GM23248 (cell line): ENCODE results near the gene ACSL6. TPM values are rescaled to one million over a fixed set of nuclear protein-coding genes. Genes with fewer than 3 reads are reported as not detected.

Source experiments
- DNase-seq: peaks from one replicate; pipeline ENCODE4 v3.0.0-alpha.2; 2015
- H2AFZ ChIP-seq: fragments of 200-600 bp; sonication (generic); 2 replicates; pipeline ENCODE4 v1.6.1; 2016; ENCODE audit warnings: antibody characterized with exemption
- H3F3A ChIP-seq: fragments of 200-600 bp; sonication (generic); 2 replicates; pipeline ENCODE4 v1.6.1; 2016; ENCODE audit warnings: mild to moderate bottlenecking, antibody characterized with exemption, mixed run types; ENCODE audit not compliant: insufficient read depth
- H3K27ac ChIP-seq: fragments of 200-600 bp; sonication (generic); 2 replicates; pipeline ENCODE4 v1.5.1; 2016; ENCODE audit warnings: mild to moderate bottlenecking
- H3K27me3 ChIP-seq: fragments of 200-600 bp; sonication (generic); replicated peaks from 2 replicates; pipeline ENCODE4 v1.6.1; 2016; ENCODE audit warnings: mild to moderate bottlenecking; ENCODE audit not compliant: insufficient read depth
- H3K36me3 ChIP-seq: fragments of 200-600 bp; sonication (generic); 2 replicates; pipeline ENCODE4 v1.6.1; 2016; ENCODE audit warnings: low read depth, mild to moderate bottlenecking
- H3K4me1 ChIP-seq: fragments of 200-600 bp; sonication (generic); 2 replicates; pipeline ENCODE4 v1.6.1; 2016; ENCODE audit warnings: mild to moderate bottlenecking; ENCODE audit not compliant: insufficient read depth
- H3K4me2 ChIP-seq: fragments of 200-600 bp; sonication (generic); one replicate; pipeline ENCODE4 v1.6.1; 2016; ENCODE audit warnings: mild to moderate bottlenecking; ENCODE audit not compliant: unreplicated experiment
- H3K4me3 ChIP-seq: fragments of 200-600 bp; sonication (generic); 2 replicates; pipeline ENCODE4 v1.5.1; 2016; ENCODE audit warnings: mild to moderate bottlenecking
- H3K79me2 ChIP-seq: fragments of 200-600 bp; sonication (generic); 2 replicates; pipeline ENCODE4 v1.6.1; 2016; ENCODE audit warnings: mild to moderate bottlenecking; ENCODE audit not compliant: insufficient read depth
- H3K9ac ChIP-seq: fragments of 200-600 bp; sonication (generic); 2 replicates; pipeline ENCODE4 v1.6.1; 2016; ENCODE audit warnings: mild to moderate bottlenecking
- H3K9me2 ChIP-seq: fragments of 200-600 bp; sonication (generic); 2 replicates; pipeline ENCODE4 v1.6.1; 2016; ENCODE audit warnings: mixed run types, mild to moderate bottlenecking, moderate library complexity; ENCODE audit not compliant: insufficient read depth
- H3K9me3 ChIP-seq: fragments of 200-600 bp; sonication (generic); one replicate; pipeline ENCODE4 v1.6.1; 2017; ENCODE audit warnings: low read depth
- H4K20me1 ChIP-seq: fragments of 200-600 bp; sonication (generic); 2 replicates; pipeline ENCODE4 v1.6.0; 2016; ENCODE audit not compliant: insufficient read depth
- EZH2 ChIP-seq: fragments of 200-600 bp; sonication (generic); IDR thresholded peaks from 2 replicates; pipeline ENCODE4 v1.6.1; 2018; ENCODE audit warnings: antibody characterized with exemption, mild to moderate bottlenecking; ENCODE audit not compliant: insufficient read depth, poor library complexity, severe bottlenecking
- EZH2phosphoT487 ChIP-seq: fragments of 200-600 bp; sonication (generic); IDR thresholded peaks from 2 replicates; pipeline ENCODE4 v1.6.1; 2018; ENCODE audit warnings: antibody characterized with exemption, moderate library complexity, mild to moderate bottlenecking, low read depth; ENCODE audit not compliant: insufficient read depth
- WGBS, 2 experiments: methylation state at CpG; one replicate each; pipeline ENCODE4 v1.1.6; 2015 to 2017; ENCODE audit warnings: low lambda C conversion rate in 2 of 2, low coverage in 1 of 2; ENCODE audit errors: missing lambda C conversion rate in 2 of 2; 5-methylcytosine and 5-hydroxymethylcytosine counted together
- in situ Hi-C: fragments of 300-500 bp; cut with MboI; formaldehyde crosslinking; loops from 2 replicates; pipeline ENCODE4 v1.15.0; 2020
- polyA plus RNA-seq: library from polyadenylated mRNA; unstranded; fragments of >200 nt; fragmentation: Nextera tagmentation; extraction: Ambion mirVana; gene quantifications from 2 replicates; pipeline ENCODE4 v1.2.1, GENCODE V29; 2016
- total RNA-seq: library from RNA; depleted of rRNA; stranded (reverse); fragments of >200 nt; shearing (Covaris generic); gene quantifications from 2 replicates; pipeline ENCODE4 v1.2.3, GENCODE V29; 2014

The ACSL6 gene
- total and polyA plus RNA-seq, 2 experiments from 2014 or later, result 0.11 TPM; not detected in 1

DNA sequence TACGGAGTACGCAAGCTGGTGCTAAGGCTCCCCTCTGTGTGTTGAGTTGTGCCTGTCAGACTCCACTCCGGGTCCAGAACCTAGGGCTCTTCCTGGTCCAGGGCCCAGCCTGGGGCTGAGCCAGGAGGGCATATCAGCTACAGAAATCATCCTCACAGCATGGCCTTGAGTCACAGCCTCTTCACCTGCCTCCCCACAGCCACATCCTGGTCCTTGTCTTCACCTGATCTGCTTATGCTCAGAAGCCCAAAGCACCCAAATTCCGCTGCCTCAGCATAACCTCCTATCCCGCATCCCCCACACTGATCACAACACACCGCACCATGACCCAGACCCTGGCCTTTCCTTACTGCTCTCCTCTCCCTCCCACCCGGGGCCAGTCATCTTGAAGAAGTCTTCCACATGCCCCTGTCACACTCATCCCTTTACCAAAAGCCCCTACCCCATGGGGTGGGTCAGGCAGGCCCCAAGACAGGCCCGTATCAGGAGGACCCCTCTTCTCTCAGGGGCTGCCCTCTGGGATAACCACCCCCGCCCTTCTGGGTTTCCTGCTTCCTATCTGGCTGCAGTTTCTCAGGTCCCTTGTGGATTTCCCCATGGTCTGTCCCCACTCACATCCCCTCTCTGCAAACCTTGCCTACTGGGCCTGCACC lies 47.7 kb upstream of the ACSL6 start:
- Histone ChIP-seq H3K27ac (no peak overlapping the region), H3K27me3 (no peaks in the 10 kb centered on the region), H2AFZ (no peak overlapping the region), H3K4me2 (no peak overlapping the region), H3F3A (no peaks in the 10 kb centered on the region), H3K9me3 (no peaks in the 10 kb centered on the region), H3K4me3 (no peak overlapping the region), H3K79me2 (no peaks in the 10 kb centered on the region), H3K36me3 (no peaks in the 10 kb centered on the region), H3K4me1 (no peaks in the 10 kb centered on the region), H3K9ac (no peak overlapping the region), H3K9me2 (no peaks in the 10 kb centered on the region), H4K20me1 (no peaks in the 10 kb centered on the region)
- no peak for TF ChIP-seq EZH2
- no peak for TF ChIP-seq EZH2phosphoT487
- WGBS, 2 experiments, result 74 to 76% methylated on average over 9 of the region's 9 CpGs
- no peak for DNase-seq
- in situ Hi-C loops, result no loop called here

GRCh38 chr5:132058646-132059042 lies 47.2 kb upstream of the ACSL6 start:
- H4K20me1 ChIP-seq, result no peaks in the 10 kb centered on the region
- no peak overlapping the region for H3K4me3 ChIP-seq
- no peak for DNase-seq
- no peak for TF ChIP-seq EZH2phosphoT487
- TF ChIP-seq EZH2, result no peak
- no peaks in the 10 kb centered on the region for H3F3A ChIP-seq
- H3K9ac ChIP-seq, result no peak overlapping the region
- H3K27me3 ChIP-seq, result no peaks in the 10 kb centered on the region
- no peak overlapping the region for H3K27ac ChIP-seq
- H2AFZ ChIP-seq, result no peak overlapping the region
- 59 to 66% methylated on average over 7 of the region's 7 CpGs for WGBS, 2 experiments
- H3K36me3 ChIP-seq, result no peaks in the 10 kb centered on the region
- no peaks in the 10 kb centered on the region for H3K4me1 ChIP-seq
- H3K4me2 ChIP-seq, result no peak overlapping the region
- no peaks in the 10 kb centered on the region for H3K79me2 ChIP-seq
- no peaks in the 10 kb centered on the region for H3K9me3 ChIP-seq
- in situ Hi-C loops, result no loop called here
- H3K9me2 ChIP-seq, result no peaks in the 10 kb centered on the region

GRCh38 chr5:132057498-132058255 lies 46.2 kb upstream of the ACSL6 start:
- H3K36me3 ChIP-seq, result no peaks in the 10 kb centered on the region
- no peak for TF ChIP-seq EZH2
- no peak for TF ChIP-seq EZH2phosphoT487
- no peaks in the 10 kb centered on the region for H4K20me1 ChIP-seq
- H3K4me1 ChIP-seq, result no peaks in the 10 kb centered on the region
- 74 to 79% methylated on average over 12 of the region's 12 CpGs for WGBS, 2 experiments
- no peak overlapping the region for H3K4me3 ChIP-seq
- in situ Hi-C loops, result no loop called here
- no peak overlapping the region for H3K9ac ChIP-seq
- H3K4me2 ChIP-seq, result no peak overlapping the region
- no peaks in the 10 kb centered on the region for H3F3A ChIP-seq
- no peaks in the 10 kb centered on the region for H3K9me3 ChIP-seq
- no peaks in the 10 kb centered on the region for H3K9me2 ChIP-seq
- H3K79me2 ChIP-seq, result no peaks in the 10 kb centered on the region
- no peak overlapping the region for H2AFZ ChIP-seq
- no peaks in the 10 kb centered on the region for H3K27me3 ChIP-seq
- H3K27ac ChIP-seq, result no peak overlapping the region
- DNase-seq, result no peak

DNA sequence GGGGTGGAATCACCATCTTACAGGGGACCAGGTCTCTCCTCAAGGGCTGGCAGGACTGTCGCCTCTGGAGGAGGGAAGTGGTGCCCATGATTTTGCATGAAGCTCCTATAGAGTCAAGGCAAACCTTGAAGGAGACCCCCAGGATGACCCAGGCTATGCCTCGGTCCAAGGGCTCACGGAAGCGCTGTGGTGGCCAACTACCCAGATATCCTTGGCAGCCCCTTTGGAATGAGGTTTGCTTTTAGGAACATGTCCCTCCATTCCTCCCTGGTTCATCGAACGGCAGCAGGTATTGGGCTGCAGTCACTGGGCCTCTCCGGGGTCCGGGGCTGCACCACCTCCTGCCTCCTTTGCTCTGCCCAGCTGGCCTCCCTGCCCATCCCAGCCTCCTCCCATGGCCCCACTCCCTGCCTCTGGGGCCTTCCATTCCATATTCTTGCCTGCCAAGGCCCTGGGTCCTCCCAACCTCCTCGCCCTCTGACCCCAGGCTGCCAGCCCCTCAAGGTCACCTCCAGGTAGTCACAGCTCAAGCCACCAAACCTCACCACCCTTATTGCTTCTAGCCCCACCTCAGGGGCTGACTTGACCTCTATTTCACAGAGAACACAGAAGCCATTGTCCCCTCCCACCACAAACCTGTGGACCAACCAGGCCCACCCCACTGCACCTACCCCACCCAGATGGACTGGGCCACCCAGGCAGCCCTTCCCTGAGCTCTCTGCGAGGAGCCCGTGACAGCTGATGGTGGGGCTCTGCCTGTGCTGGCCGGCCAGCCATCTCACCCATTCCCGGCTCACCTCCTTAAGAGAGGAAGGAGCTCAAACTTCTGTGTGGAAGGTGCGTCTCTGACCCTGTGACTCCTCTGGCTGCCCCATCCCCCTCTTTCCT lies 45.4 kb upstream of the ACSL6 start:
- in situ Hi-C loops, result no loop called here
- no peak overlapping the region for H3K4me2 ChIP-seq
- H3K27me3 ChIP-seq, result no peaks in the 10 kb centered on the region
- H3K4me1 ChIP-seq, result no peaks in the 10 kb centered on the region
- H4K20me1 ChIP-seq, result no peaks in the 10 kb centered on the region
- H3K36me3 ChIP-seq, result no peaks in the 10 kb centered on the region
- no peak overlapping the region for H2AFZ ChIP-seq
- no peaks in the 10 kb centered on the region for H3K79me2 ChIP-seq
- WGBS, 2 experiments, result 70 to 73% methylated on average over 13 to 14 of the region's 14 CpGs
- DNase-seq, result no peak
- H3F3A ChIP-seq, result no peaks in the 10 kb centered on the region
- no peaks in the 10 kb centered on the region for H3K9me3 ChIP-seq
- H3K9me2 ChIP-seq, result no peaks in the 10 kb centered on the region
- TF ChIP-seq EZH2 (no peak), EZH2phosphoT487 (no peak)
- no peak overlapping the region for H3K9ac ChIP-seq
- H3K27ac ChIP-seq, result no peak overlapping the region
- H3K4me3 ChIP-seq, result no peak overlapping the region
